Brain microvascular endothelial cell (primary cell): Measurements from ENCODE around the gene CEACAM21.

Source experiments
- DNase-seq: peaks from one replicate; pipeline ENCODE4 v3.0.0-alpha.2; 2020
- H3K27ac ChIP-seq: fragments of 250-450 bp; sonication (Bioruptor Pico); 2 replicates; pipeline ENCODE4 v1.5.1; 2020; ENCODE audit warnings: mild to moderate bottlenecking, moderate library complexity
- H3K27me3 ChIP-seq: fragments of 250-450 bp; sonication (Bioruptor Pico); replicated peaks from 2 replicates; pipeline ENCODE4 v1.5.1; 2020; ENCODE audit warnings: mild to moderate bottlenecking
- H3K36me3 ChIP-seq: fragments of 250-450 bp; sonication (Bioruptor Pico); replicated peaks from 2 replicates; pipeline ENCODE4 v1.5.1; 2020; ENCODE audit warnings: mild to moderate bottlenecking
- H3K4me3 ChIP-seq: 2 replicates; pipeline ENCODE4 v1.5.1; 2011; ENCODE audit warnings: low read depth, mild to moderate bottlenecking, control low read depth, low read length, moderate library complexity
- in situ Hi-C: cut with HindIII; loops from 2 replicates; pipeline ENCODE4 v1.10.0; 2017; ENCODE audit warnings: low sequenced_read_pairs, low pct_ligation_motif_present
- TF ChIP-seq, protein P1 (sequence below): IDR thresholded peaks from 2 replicates; pipeline ENCODE4 v1.5.1; 2011; ENCODE audit warnings: low read depth, mild to moderate bottlenecking, moderate library complexity, low read length, control low read depth, inconsistent platforms; ENCODE audit errors: missing control alignments

The CEACAM21 gene

DNA sequence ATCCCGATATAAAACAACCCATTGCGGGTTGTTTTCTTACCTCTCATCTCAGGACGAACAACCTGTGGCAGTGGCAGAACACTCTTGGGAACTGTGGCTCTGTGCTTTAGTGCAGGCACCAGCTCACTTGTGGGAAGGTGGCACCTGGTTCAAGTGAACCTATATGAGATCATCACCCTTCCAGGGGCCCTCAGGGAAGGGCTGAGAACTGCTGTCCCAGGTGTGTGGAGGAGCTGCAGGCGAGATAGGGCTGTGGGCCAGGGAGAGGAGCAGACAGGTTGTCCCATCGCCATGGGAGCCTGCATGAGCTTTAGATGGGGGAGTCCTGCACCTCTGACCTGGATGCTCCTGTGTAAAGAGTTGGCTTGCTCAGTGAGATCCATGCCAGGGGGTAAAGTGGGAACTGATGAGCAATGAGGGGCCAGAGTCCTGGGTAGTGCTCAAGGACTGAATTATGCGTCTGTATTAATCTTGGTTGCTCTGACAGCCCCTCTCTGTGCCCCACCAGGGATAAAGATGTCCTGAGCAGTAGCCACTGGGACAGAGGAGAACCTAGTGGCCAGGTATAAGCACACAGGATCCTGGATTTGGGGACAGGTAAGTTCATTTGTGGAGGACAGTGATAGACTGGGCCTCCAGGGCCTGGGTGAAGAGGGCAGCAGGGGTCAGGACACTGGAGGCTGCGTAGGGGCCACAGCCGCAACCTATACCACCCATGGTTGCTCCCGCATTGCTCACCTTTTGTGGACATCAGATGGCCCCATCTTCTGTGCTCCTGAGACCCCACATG lies 42.2 kb downstream of the CEACAM21 start:
- DNase-seq: no peak
- H3K4me3 ChIP-seq: no peak overlapping the region
- no peaks in the 10 kb centered on the region for H3K36me3 ChIP-seq
- no peak overlapping the region for H3K27ac ChIP-seq
- in situ Hi-C loops: no loop called here
- TF ChIP-seq, protein P1, sequence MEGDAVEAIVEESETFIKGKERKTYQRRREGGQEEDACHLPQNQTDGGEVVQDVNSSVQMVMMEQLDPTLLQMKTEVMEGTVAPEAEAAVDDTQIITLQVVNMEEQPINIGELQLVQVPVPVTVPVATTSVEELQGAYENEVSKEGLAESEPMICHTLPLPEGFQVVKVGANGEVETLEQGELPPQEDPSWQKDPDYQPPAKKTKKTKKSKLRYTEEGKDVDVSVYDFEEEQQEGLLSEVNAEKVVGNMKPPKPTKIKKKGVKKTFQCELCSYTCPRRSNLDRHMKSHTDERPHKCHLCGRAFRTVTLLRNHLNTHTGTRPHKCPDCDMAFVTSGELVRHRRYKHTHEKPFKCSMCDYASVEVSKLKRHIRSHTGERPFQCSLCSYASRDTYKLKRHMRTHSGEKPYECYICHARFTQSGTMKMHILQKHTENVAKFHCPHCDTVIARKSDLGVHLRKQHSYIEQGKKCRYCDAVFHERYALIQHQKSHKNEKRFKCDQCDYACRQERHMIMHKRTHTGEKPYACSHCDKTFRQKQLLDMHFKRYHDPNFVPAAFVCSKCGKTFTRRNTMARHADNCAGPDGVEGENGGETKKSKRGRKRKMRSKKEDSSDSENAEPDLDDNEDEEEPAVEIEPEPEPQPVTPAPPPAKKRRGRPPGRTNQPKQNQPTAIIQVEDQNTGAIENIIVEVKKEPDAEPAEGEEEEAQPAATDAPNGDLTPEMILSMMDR: no peak
- H3K27me3 ChIP-seq: no peaks in the 10 kb centered on the region

DNA sequence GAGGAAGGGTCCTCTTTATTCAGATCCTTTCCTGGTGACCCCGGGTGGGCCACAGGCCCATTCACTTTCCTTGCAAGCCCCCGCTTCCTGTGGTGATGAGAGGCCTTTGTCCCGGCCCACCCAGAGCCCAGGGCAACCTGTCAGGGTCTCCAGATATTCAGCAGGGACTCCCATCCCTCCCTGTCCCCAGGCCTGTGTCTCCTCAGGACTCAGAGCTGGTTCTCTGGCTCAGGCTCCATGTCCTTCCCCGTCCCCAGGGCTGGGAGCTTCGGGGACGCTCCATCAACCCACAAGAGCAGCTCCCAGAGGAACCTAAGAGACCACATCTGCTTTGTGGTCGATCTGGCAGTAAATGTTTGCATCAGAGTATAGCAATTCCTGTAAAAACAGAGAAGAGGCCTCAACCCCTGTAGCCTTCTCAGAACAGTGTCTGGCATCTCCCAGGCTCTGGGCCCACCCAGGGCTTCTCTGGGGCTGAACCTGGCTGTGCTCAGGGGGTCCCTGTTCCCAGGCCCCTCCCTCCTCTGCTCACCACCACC lies 43.1 kb downstream of the CEACAM21 start:
- Histone ChIP-seq H3K4me3 (no peak overlapping the region), H3K36me3 (no peaks in the 10 kb centered on the region), H3K27me3 (no peaks in the 10 kb centered on the region), H3K27ac (no peak overlapping the region)
- in situ Hi-C loops: no loop called here
- DNase-seq: no peak
- TF ChIP-seq, protein P1: no peak

DNA sequence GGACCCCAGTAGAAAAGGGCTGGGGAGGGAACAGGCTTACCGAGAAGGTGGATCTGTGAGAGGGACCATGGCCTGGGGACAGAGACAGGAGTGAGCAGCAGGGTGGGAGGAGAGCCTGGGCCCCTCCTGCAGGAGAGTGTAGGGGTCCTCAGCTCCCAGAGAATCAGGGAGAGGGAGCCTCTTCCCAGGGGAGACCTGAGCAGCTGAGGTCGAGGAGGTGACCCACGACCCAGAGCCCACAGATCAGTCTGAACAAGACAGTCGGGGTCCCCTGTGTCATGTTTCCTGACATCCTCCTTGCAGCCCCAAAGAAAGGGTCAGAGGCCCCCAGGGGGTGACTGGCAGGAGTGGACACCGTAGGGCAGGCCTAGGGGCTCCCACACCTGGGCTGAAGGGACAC lies 44.2 kb downstream of the CEACAM21 start:
- in situ Hi-C loops: no loop called here
- H3K27ac ChIP-seq: no peak overlapping the region
- H3K36me3 ChIP-seq: no peaks in the 10 kb centered on the region
- no peak overlapping the region for H3K4me3 ChIP-seq
- no peak for DNase-seq
- no peaks in the 10 kb centered on the region for H3K27me3 ChIP-seq
- TF ChIP-seq, protein P1: no peak

DNA sequence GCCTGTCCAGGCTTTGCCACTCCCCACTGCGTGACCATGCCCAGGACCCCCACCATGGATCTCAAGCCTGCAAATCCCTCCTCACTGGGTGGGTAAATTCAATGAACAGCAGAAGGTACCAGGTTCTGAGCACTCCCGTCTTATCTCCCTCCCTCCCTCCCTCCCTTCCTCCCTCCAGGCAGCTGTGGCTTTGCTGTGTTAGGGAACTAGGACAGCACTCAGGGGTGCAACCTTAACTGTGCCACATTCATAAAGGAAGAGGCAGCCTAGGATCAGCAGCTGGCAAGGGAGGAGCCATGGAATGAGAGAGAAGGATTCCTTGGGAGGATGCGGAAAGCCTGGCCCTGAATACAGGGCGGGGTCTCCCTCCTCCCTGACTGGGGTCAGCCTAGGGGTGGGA lies 45.3 kb downstream of the CEACAM21 start:
- DNase-seq: no peak
- in situ Hi-C loops: no loop called here
- Histone ChIP-seq H3K36me3 (no peaks in the 10 kb centered on the region), H3K27ac (no peak overlapping the region), H3K4me3 (no peak overlapping the region), H3K27me3 (no peaks in the 10 kb centered on the region)
- TF ChIP-seq, protein P1: no peak

DNA sequence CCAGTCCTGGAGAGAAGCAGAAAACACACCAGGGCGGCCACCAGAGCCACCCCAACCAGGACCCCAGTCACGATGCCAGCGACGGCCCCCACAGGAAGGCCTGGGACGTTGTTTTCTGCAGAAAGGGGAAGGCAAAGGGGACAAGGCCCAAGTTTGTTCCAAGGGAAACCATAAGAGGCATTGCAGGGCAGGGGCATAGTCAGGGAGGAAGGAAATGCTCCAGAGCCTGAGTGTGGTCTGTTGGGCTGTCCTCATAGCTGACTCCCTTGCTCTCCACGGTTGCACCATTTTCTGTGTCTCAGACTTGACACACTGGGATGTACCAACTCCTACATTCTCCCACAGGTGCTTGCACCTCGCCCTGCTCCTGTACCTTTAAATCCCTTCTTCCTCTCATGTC lies 45.7 kb downstream of the CEACAM21 start:
- no peak overlapping the region for H3K27ac ChIP-seq
- no peaks in the 10 kb centered on the region for H3K36me3 ChIP-seq
- TF ChIP-seq, protein P1: no peak
- in situ Hi-C loops: no loop called here
- no peak for DNase-seq
- no peaks in the 10 kb centered on the region for H3K27me3 ChIP-seq
- no peak overlapping the region for H3K4me3 ChIP-seq

DNA sequence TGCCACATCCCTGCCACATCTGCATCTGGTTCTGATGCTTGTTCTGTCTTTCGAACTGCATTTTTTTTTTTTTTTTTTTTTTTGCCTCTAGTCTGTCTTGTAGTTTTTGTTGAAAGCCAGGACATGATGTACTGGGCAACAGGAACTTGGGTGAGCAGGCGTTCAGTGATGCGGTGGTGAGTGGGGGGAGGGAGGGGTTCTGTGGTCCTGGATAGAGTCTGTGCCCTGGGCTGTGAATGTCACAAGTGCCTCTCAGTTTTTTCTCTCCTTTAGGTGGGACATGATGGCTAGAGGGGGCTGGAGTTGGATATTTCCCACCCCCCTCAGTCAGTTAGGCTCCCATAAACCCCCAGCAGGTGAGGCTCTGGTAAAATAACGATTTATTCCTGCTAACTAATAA lies 47.4 kb downstream of the CEACAM21 start:
- H3K4me3 ChIP-seq: no peak overlapping the region
- TF ChIP-seq, protein P1: no peak
- no peak overlapping the region for H3K27ac ChIP-seq
- DNase-seq: no peak
- in situ Hi-C loops: no loop called here
- no peaks in the 10 kb centered on the region for H3K27me3 ChIP-seq
- H3K36me3 ChIP-seq: no peaks in the 10 kb centered on the region
